Loucy (cell line): ENCODE measurements around the gene TAF4.

ENCODE experiments used
- H2AFZ ChIP-seq: fragments of 200-600 bp; sonication (generic); 2 replicates; pipeline ENCODE4 v1.6.0; 2016; ENCODE audit warnings: antibody characterized with exemption, mild to moderate bottlenecking, low read length, moderate library complexity
- H3F3A ChIP-seq: fragments of 200-600 bp; 2 replicates; pipeline ENCODE4 v1.6.0; 2016; ENCODE audit warnings: antibody characterized with exemption, low read depth, mild to moderate bottlenecking
- H3K27me3 ChIP-seq: fragments of 200-600 bp; sonication (generic); 2 replicates; pipeline ENCODE4 v1.6.1; 2014; ENCODE audit warnings: low read length, mild to moderate bottlenecking; ENCODE audit not compliant: insufficient read depth, poor library complexity, severe bottlenecking
- H3K36me3 ChIP-seq: fragments of 200-600 bp; sonication (generic); 2 replicates; pipeline ENCODE4 v1.6.1; 2016; ENCODE audit warnings: low read length; ENCODE audit not compliant: insufficient read depth
- H3K4me1 ChIP-seq: fragments of 200-600 bp; sonication (generic); 2 replicates; pipeline ENCODE4 v1.5.1; 2014; ENCODE audit warnings: low read length, mild to moderate bottlenecking; ENCODE audit not compliant: insufficient read depth, poor library complexity, severe bottlenecking
- H3K4me2 ChIP-seq: fragments of 200-600 bp; sonication (generic); 2 replicates; pipeline ENCODE4 v1.6.0; 2014; ENCODE audit warnings: antibody characterized with exemption, low read length, low read depth, mild to moderate bottlenecking; ENCODE audit not compliant: poor library complexity, severe bottlenecking
- H3K4me3 ChIP-seq: fragments of 200-600 bp; sonication (generic); 2 replicates; pipeline ENCODE4 v1.5.1; 2014; ENCODE audit warnings: low read length, mild to moderate bottlenecking, mixed read lengths; ENCODE audit not compliant: poor library complexity, severe bottlenecking
- H3K79me2 ChIP-seq: fragments of 200-600 bp; sonication (generic); 2 replicates; pipeline ENCODE4 v1.6.1; 2014; ENCODE audit warnings: low read length; ENCODE audit not compliant: insufficient read depth
- H3K9ac ChIP-seq: fragments of 200-600 bp; sonication (generic); 2 replicates; pipeline ENCODE4 v1.6.0; 2014; ENCODE audit warnings: mild to moderate bottlenecking, low read depth, low read length, moderate library complexity; ENCODE audit not compliant: poor library complexity, severe bottlenecking
- H3K9me2 ChIP-seq: fragments of 200-600 bp; sonication (generic); replicated peaks from 2 replicates; pipeline ENCODE4 v1.6.1; 2016; ENCODE audit warnings: low read depth, low read length, mixed read lengths
- H3K9me3 ChIP-seq: fragments of 200-600 bp; sonication (generic); 2 replicates; pipeline ENCODE4 v1.6.1; 2014; ENCODE audit warnings: mild to moderate bottlenecking, antibody characterized with exemption, low read length, low read depth; ENCODE audit not compliant: insufficient read depth
- H4K20me1 ChIP-seq: fragments of 200-600 bp; sonication (generic); 2 replicates; pipeline ENCODE4 v1.6.0; 2014; ENCODE audit warnings: antibody characterized with exemption, low read length, mild to moderate bottlenecking; ENCODE audit not compliant: insufficient read depth, poor library complexity, severe bottlenecking
- CTCF ChIP-seq: fragments of 200-600 bp; sonication (generic); conservative IDR thresholded peaks from 2 replicates; pipeline ENCODE4 v1.5.1; 2014; ENCODE audit warnings: mild to moderate bottlenecking, antibody characterized with exemption, low read length
- EZH2phosphoT487 ChIP-seq: fragments of 200-600 bp; IDR thresholded peaks from 2 replicates; pipeline ENCODE4 v1.6.1; 2018; ENCODE audit warnings: antibody characterized with exemption, mild to moderate bottlenecking, moderate library complexity, borderline replicate concordance

TAF4 gene

GRCh38 chr20:61929561-61929960, 136.1 kb downstream of the TAF4 start:
- Histone ChIP-seq H3K4me2 (no peak overlapping the region), H3K36me3 (peaks cover 8% of the 10 kb centered on the region; the same call in 1 of the 2 replicates), H4K20me1 (no peaks in the 10 kb centered on the region), H3K9me2 (no peaks in the 10 kb centered on the region), H3K4me3 (no peak overlapping the region), H3K79me2 (no peaks in the 10 kb centered on the region), H2AFZ (no peak overlapping the region), H3K9me3 (no peaks in the 10 kb centered on the region), H3K4me1 (no peaks in the 10 kb centered on the region), H3K27me3 (no peaks in the 10 kb centered on the region), H3F3A (no peaks in the 10 kb centered on the region), H3K9ac (no peak overlapping the region)
- no peak for TF ChIP-seq EZH2phosphoT487
- no peak for TF ChIP-seq CTCF

GRCh38 chr20:61927826-61928541, 137.7 kb downstream of the TAF4 start:
- Histone ChIP-seq H3K79me2 (no peaks in the 10 kb centered on the region), H2AFZ (no peak overlapping the region), H3K4me1 (no peaks in the 10 kb centered on the region), H3K4me3 (no peak overlapping the region), H4K20me1 (no peaks in the 10 kb centered on the region), H3K27me3 (no peaks in the 10 kb centered on the region), H3F3A (no peaks in the 10 kb centered on the region), H3K4me2 (no peak overlapping the region), H3K9me3 (no peaks in the 10 kb centered on the region), H3K9ac (no peak overlapping the region), H3K36me3 (peaks cover 13% of the 10 kb centered on the region; the same call in 1 of the 2 replicates), H3K9me2 (no peaks in the 10 kb centered on the region)
- TF ChIP-seq CTCF (no peak), EZH2phosphoT487 (no peak)

- Histone ChIP-seq H3K9me3 (no peaks in the 10 kb centered on the region), H3K36me3 (peaks cover 13% of the 10 kb centered on the region; the same call in 1 of the 2 replicates), H3K9me2 (no peaks in the 10 kb centered on the region), H3F3A (no peaks in the 10 kb centered on the region), H3K4me1 (no peaks in the 10 kb centered on the region), H2AFZ (no peak overlapping the region), H3K27me3 (no peaks in the 10 kb centered on the region), H3K4me2 (no peak overlapping the region), H3K4me3 (no peak overlapping the region), H3K79me2 (no peaks in the 10 kb centered on the region), H3K9ac (no peak overlapping the region), H4K20me1 (no peaks in the 10 kb centered on the region)
- TF ChIP-seq CTCF, result no peak
- no peak for TF ChIP-seq EZH2phosphoT487
These were observed 138.4 kb downstream of the TAF4 start for GRCh38 chr20:61927193-61927825.
